Measurements from ENCODE around the gene PARP15.

PARP15 gene

DNA sequence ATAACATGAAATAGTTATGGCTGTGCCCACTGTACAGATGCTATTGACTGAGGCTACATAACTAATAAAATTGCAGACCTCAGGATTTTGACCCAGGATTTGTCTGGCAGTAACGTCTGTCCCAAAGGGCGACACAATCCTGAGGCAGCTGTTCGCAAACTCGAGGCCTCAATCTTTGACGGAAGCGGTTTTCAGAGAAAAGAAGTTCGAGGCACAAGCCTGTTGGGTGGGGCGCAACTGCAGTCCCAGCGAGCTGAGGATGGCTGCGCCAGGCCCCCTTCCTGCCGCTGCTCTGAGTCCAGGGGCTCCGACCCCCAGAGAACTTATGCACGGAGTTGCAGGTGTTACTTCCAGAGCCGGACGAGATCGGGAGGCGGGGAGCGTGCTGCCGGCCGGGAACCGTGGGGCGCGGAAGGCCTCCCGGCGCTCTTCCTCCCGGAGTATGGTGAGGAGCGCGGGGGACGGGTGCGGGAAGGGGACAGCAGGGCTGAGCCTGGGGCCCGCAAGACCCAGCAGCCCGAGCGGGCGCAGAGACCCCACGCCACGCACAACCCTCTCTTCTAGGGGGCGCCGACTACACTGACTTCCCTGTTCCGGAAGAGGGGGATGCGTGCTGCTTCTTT is at the start of gene PARP15:
TSS of gene PARP15 (plus strand) at position 242 of the 623 bp plus-strand sequence. CDS start at position 260, 18 bp downstream.
- peak within 1 kb of the TSS; percentile 97 to 99 for H3K4me3 Mint-ChIP-seq

GRCh38 chr3:122530164-122530563 is 47.3 kb upstream of the PARP15 start:
- Mint-ChIP-seq H3K9me3 (no peaks in the 10 kb centered on the region), H3K4me1 (peaks cover 14 to 27% of the 10 kb centered on the region in 2 donors), H3K27ac (no peak overlapping the region), H3K27me3 (no peaks in the 10 kb centered on the region), H3K36me3 (peaks cover 37 to 47% of the 10 kb centered on the region in 2 donors), H3K4me3 (no peak overlapping the region)
- ATAC-seq (replicated peaks) (no peak), DNase-seq (no peak)

More for the DNA sequence above, at the start of gene PARP15:
- peak within 1 kb of the TSS; percentile 99 for H3K27ac Mint-ChIP-seq
- DNase-seq (peak; percentile 41), ATAC-seq (replicated peaks) (no peak)
- H3K36me3 Mint-ChIP-seq, result peaks cover 28 to 44% of the 10 kb centered on the region in 2 donors
- peaks cover 27 to 67% of the 10 kb centered on the region in 2 donors for H3K4me1 Mint-ChIP-seq
- H3K27me3 Mint-ChIP-seq, result no peaks in the 10 kb centered on the region
- H3K9me3 Mint-ChIP-seq, result peaks cover 11 to 13% of the 10 kb centered on the region in 2 donors

GRCh38 chr3:122533480-122533879 is 44.0 kb upstream of the PARP15 start:
- peak; percentile 31 to 36 for ATAC-seq (replicated peaks)
- peaks cover 47 to 60% of the 10 kb centered on the region in 2 donors for H3K36me3 Mint-ChIP-seq
- no peaks in the 10 kb centered on the region for H3K9me3 Mint-ChIP-seq
- DNase-seq, result no peak
- peaks cover 14 to 27% of the 10 kb centered on the region in 2 donors for H3K4me1 Mint-ChIP-seq
- H3K27me3 Mint-ChIP-seq, result no peaks in the 10 kb centered on the region
- no peak overlapping the region for H3K4me3 Mint-ChIP-seq
- H3K27ac Mint-ChIP-seq, result no peak overlapping the region

GRCh38 chr3:122533931-122534334 is 43.5 kb upstream of the PARP15 start:
- H3K4me3 Mint-ChIP-seq, result no peak overlapping the region
- DNase-seq, result peak; percentile 43
- no peak overlapping the region for H3K27ac Mint-ChIP-seq
- no peaks in the 10 kb centered on the region for H3K27me3 Mint-ChIP-seq
- ATAC-seq (replicated peaks), result peak; percentile 100
- peaks cover 14 to 28% of the 10 kb centered on the region in 2 donors for H3K4me1 Mint-ChIP-seq
- no peaks in the 10 kb centered on the region for H3K9me3 Mint-ChIP-seq
- H3K36me3 Mint-ChIP-seq, result peaks cover 48 to 63% of the 10 kb centered on the region in 2 donors

DNA sequence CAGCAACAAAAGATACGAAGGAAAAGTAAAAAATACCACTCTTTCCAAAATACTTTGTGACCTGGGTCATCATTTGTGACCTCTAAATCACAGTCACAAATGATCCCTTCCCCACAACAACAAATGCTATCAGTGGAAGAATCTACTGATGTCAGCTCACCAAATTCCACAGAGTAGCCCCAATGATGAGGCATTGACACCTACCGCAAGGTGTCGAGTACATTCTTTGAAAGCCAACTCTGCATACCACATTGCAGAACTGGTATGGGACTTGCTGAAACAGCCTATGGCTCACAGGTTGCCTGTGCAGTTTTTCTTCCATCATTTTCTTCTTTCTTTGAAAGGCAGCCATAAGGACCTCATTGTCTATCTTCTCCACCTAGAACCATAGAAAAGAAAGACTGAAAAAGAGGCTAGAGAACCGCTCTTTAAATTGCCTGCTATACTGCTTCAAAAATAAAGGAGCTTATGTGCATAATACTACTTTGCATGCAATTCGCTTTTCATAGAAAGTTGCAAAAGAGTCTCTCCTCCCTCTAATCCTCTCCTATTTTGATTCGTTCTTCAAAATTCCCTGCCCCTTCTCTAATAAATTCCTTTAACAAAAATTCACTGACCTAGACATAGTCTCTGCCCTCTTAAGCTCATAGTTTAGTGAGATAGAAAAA is 41.4 kb upstream of the PARP15 start:
- Mint-ChIP-seq H3K27ac (no peak overlapping the region), H3K9me3 (no peaks in the 10 kb centered on the region), H3K4me1 (peaks cover 17 to 32% of the 10 kb centered on the region in 2 donors), H3K36me3 (peaks cover 48 to 64% of the 10 kb centered on the region in 2 donors), H3K4me3 (no peak overlapping the region), H3K27me3 (no peaks in the 10 kb centered on the region)
- DNase-seq, result no peak
- ATAC-seq (replicated peaks), result no peak

- Mint-ChIP-seq H3K36me3 (peaks cover 49 to 65% of the 10 kb centered on the region in 2 donors), H3K4me1 (peaks cover 17 to 32% of the 10 kb centered on the region in 2 donors), H3K27ac (no peak overlapping the region)
Observed at GRCh38 chr3:122536632-122537001, 40.8 kb upstream of the PARP15 start.

GRCh38 chr3:122538956-122539490 is 38.4 kb upstream of the PARP15 start:
- Mint-ChIP-seq H3K9me3 (no peaks in the 10 kb centered on the region), H3K36me3 (peaks cover 43 to 57% of the 10 kb centered on the region in 2 donors), H3K4me1 (peaks cover 5 to 9% of the 10 kb centered on the region in 2 donors), H3K4me3 (no peak overlapping the region), H3K27me3 (no peaks in the 10 kb centered on the region), H3K27ac (peak overlapping the region; percentile 3)
- no peak for ATAC-seq (replicated peaks)
- DNase-seq, result no peak

More at GRCh38 chr3:122536632-122537001, 40.8 kb upstream of the PARP15 start:
- Mint-ChIP-seq H3K9me3 (no peaks in the 10 kb centered on the region), H3K4me3 (no peak overlapping the region), H3K27me3 (no peaks in the 10 kb centered on the region)
- ATAC-seq (replicated peaks) (no peak), DNase-seq (no peak)

GRCh38 chr3:122546151-122546550 is 31.3 kb upstream of the PARP15 start:
- H3K4me3 Mint-ChIP-seq, result no peak overlapping the region
- no peaks in the 10 kb centered on the region for H3K9me3 Mint-ChIP-seq
- no peak for ATAC-seq (replicated peaks)
- no peak for DNase-seq
- no peaks in the 10 kb centered on the region for H3K27me3 Mint-ChIP-seq
- peaks cover 42 to 56% of the 10 kb centered on the region in 2 donors for H3K36me3 Mint-ChIP-seq
- no peak overlapping the region for H3K27ac Mint-ChIP-seq
- no peaks in the 10 kb centered on the region for H3K4me1 Mint-ChIP-seq

- no peaks in the 10 kb centered on the region for H3K9me3 Mint-ChIP-seq
- no peak overlapping the region for H3K4me3 Mint-ChIP-seq
- H3K27me3 Mint-ChIP-seq, result no peaks in the 10 kb centered on the region
- H3K27ac Mint-ChIP-seq, result no peak overlapping the region
- no peak for DNase-seq
- H3K4me1 Mint-ChIP-seq, result peaks cover 0 to under 1% of the 10 kb centered on the region in 2 donors
- H3K36me3 Mint-ChIP-seq, result peaks cover 51 to 66% of the 10 kb centered on the region in 2 donors
- ATAC-seq (replicated peaks), result no peak
Observed at GRCh38 chr3:122548076-122548475, 29.4 kb upstream of the PARP15 start.

DNA sequence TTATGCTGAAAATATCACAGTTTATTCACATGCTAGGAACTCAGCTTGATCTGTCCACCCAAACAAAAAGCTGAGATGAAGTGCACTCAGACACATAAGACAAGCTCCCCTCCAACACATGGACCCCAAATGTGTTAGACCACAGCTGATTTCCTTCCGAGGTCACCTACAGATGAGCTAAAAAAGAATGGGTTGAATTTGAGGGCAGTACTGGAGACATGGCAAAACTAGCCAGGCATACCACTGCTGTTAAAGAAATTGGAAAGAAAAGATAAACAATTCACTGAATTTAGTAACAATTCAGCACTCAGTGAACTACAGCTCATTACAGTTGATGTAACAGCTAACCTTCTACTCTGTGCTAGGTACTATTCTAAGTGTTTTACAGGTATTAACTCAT is 28.8 kb upstream of the PARP15 start:
- Mint-ChIP-seq H3K27me3 (no peaks in the 10 kb centered on the region), H3K9me3 (no peaks in the 10 kb centered on the region), H3K4me3 (no peak overlapping the region), H3K4me1 (peaks cover 0 to 2% of the 10 kb centered on the region in 2 donors), H3K36me3 (peaks cover 50 to 66% of the 10 kb centered on the region in 2 donors), H3K27ac (no peak overlapping the region)
- DNase-seq (no peak), ATAC-seq (replicated peaks) (no peak)

DNA sequence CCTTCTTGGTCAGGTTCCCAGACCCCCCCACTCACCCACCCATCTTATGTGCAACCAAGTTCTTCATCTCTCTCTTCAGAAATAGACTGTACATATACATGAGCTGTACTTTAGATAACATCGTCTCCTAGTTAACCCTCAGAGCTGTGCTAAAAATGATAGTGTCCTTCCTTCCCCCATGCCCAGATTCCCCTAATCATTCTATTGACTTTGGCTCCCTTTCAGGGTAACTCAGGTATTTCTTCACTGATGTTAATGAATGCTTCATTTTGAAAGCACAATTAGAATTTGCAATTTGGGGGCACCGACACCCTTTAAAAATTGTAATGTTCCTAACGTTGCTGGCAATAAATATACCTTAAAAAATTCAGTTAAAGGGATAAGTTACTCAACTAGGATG is 24.3 kb upstream of the PARP15 start:
- Mint-ChIP-seq H3K36me3 (peaks cover 60 to 71% of the 10 kb centered on the region in 2 donors), H3K9me3 (no peaks in the 10 kb centered on the region), H3K4me3 (no peak overlapping the region), H3K27ac (no peak overlapping the region), H3K4me1 (peaks cover 5 to 6% of the 10 kb centered on the region in 2 donors), H3K27me3 (no peaks in the 10 kb centered on the region)
- DNase-seq (no peak), ATAC-seq (replicated peaks) (no peak)

DNA sequence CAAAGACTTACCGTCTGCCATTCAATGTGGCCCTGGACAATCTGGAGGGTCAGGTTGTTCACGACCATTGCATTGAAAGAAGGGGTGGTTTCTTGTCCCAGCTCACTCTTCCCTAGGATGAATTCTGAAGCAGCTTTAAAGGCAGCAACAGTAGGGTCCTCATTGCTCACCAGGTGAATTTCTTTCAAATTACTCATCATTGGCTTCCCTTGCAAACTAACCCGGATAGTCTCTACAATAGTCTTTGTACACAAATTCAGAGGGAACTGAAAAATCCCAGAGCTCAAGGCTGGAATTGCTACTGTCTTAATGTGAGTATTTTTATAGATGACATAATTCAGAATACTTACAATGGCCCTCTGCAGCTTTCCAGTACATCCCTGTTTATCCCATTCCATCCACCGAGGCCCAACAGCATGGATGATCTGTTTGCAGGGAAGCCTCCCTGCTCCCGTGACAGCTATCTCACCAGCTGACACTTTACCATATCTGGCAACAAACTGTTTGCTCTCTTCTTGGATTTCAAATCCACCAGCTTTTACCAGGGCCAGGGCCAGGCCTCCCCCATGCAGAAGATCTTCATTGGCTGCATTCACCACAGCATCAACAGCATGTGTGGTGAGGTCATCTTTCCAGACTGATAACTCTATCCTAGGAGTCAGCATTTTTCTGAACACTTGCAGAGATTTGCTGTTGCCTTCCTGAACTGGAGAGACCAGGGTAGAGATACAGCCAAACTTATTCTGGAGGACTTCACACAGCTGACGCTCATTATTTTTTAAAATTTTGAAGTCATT is 22.0 kb upstream of the PARP15 start:
- ATAC-seq (replicated peaks) (no peak), DNase-seq (no peak)
- Mint-ChIP-seq H3K9me3 (no peaks in the 10 kb centered on the region), H3K27ac (no peak overlapping the region), H3K27me3 (no peaks in the 10 kb centered on the region), H3K4me1 (peaks cover 11 to 13% of the 10 kb centered on the region in 2 donors), H3K36me3 (peaks cover 59 to 65% of the 10 kb centered on the region in 2 donors), H3K4me3 (no peak overlapping the region)

GRCh38 chr3:122557356-122557755 is 20.1 kb upstream of the PARP15 start:
- Mint-ChIP-seq H3K4me1 (peaks cover 20 to 32% of the 10 kb centered on the region in 2 donors), H3K27ac (no peak overlapping the region), H3K27me3 (no peaks in the 10 kb centered on the region), H3K9me3 (no peaks in the 10 kb centered on the region), H3K4me3 (no peak overlapping the region), H3K36me3 (peaks cover 46 to 54% of the 10 kb centered on the region in 2 donors)
- ATAC-seq (replicated peaks) (no peak), DNase-seq (no peak)

- DNase-seq (no peak), ATAC-seq (replicated peaks) (no peak)
- H3K4me1 Mint-ChIP-seq, result peaks cover 27 to 45% of the 10 kb centered on the region in 2 donors
- H3K4me3 Mint-ChIP-seq, result no peak overlapping the region
- H3K27me3 Mint-ChIP-seq, result no peaks in the 10 kb centered on the region
- H3K27ac Mint-ChIP-seq, result no peak overlapping the region
- H3K9me3 Mint-ChIP-seq, result no peaks in the 10 kb centered on the region
- H3K36me3 Mint-ChIP-seq, result peaks cover 39 to 49% of the 10 kb centered on the region in 2 donors
Observed at GRCh38 chr3:122558605-122559004, 18.8 kb upstream of the PARP15 start.
